IMR-90 (cell line): ENCODE data around the gene CTDP1. TPM values are rescaled to one million over a fixed set of nuclear protein-coding genes. Genes with fewer than 3 reads are reported as not detected.

Experiments used
- ATAC-seq: fragments of 200-7000 bp; cut with Tn5 transposase; 2 replicates; pipeline ENCODE4 v1.9.1; 2020; ENCODE audit warnings: low read depth, mild to moderate bottlenecking, moderate library complexity
- BruUV-seq: library from RNA; stranded (reverse); fragments of 400-500 nt; replicated peaks from 2 replicates; lab custom pipeline; 2021; lab: Mats Ljungman, UMichigan
- CTCF ChIA-PET: fragments of 300-600 bp; formaldehyde crosslinking; extraction: SDS; loops from one replicate; lab custom pipeline; 2021; ENCODE audit warnings: antibody characterized with exemption; lab: Yijun Ruan, JAX
- POLR2A ChIA-PET: fragments of 300-600 bp; sonication (Branson Sonifier 250); formaldehyde crosslinking; loops from one replicate; lab custom pipeline; 2022; ENCODE audit warnings: antibody characterized with exemption; ENCODE audit not compliant: unreplicated experiment; lab: Charles Lee
- DNase-seq: peaks from one replicate; pipeline ENCODE4 v3.0.0; 2013
- H2AFZ ChIP-seq: replicated peaks from 2 replicates; pipeline ENCODE3; 2013; ENCODE audit warnings: low read length, mild to moderate bottlenecking; ENCODE audit not compliant: poor library complexity
- H2AK5ac ChIP-seq: 2 replicates; pipeline ENCODE4 v1.6.1; 2013; ENCODE audit warnings: low read depth, low read length, inconsistent platforms
- H2AK9ac ChIP-seq: replicated peaks from 2 replicates; pipeline ENCODE3; 2013; ENCODE audit warnings: mild to moderate bottlenecking, low read depth, low read length, moderate library complexity; ENCODE audit not compliant: poor library complexity
- H2BK120ac ChIP-seq: 2 replicates; pipeline ENCODE4 v1.6.1; 2013; ENCODE audit warnings: low read depth, low read length, inconsistent platforms
- H2BK15ac ChIP-seq: 3 replicates; pipeline ENCODE4 v1.6.1; 2013; ENCODE audit warnings: low read depth, low read length, inconsistent platforms
- H2BK20ac ChIP-seq: 2 replicates; pipeline ENCODE4 v1.6.1; 2013; ENCODE audit warnings: low read depth, mild to moderate bottlenecking, inconsistent platforms, low read length, moderate library complexity
- H2BK5ac ChIP-seq: 2 replicates; pipeline ENCODE4 v1.6.1; 2013; ENCODE audit warnings: mild to moderate bottlenecking, low read depth, low read length, inconsistent platforms; ENCODE audit not compliant: poor library complexity, severe bottlenecking
- H3K14ac ChIP-seq: replicated peaks from 2 replicates; pipeline ENCODE4 v1.6.1; 2013; ENCODE audit warnings: low read depth, low read length, inconsistent platforms
- H3K18ac ChIP-seq: 2 replicates; pipeline ENCODE4 v1.6.1; 2013; ENCODE audit warnings: low read depth, low read length, control low read depth
- H3K23ac ChIP-seq: 2 replicates; pipeline ENCODE4 v1.6.1; 2013; ENCODE audit warnings: low read depth, low read length, inconsistent platforms
- H3K27ac ChIP-seq: 2 replicates; pipeline ENCODE4 v1.5.1; 2013; ENCODE audit warnings: mild to moderate bottlenecking, control low read depth, low read length; ENCODE audit not compliant: insufficient read depth
- H3K27me3 ChIP-seq: 2 replicates; pipeline ENCODE4 v1.6.1; 2013; ENCODE audit warnings: low read length; ENCODE audit not compliant: control insufficient read depth, insufficient read depth
- H3K36me3 ChIP-seq: 2 replicates; pipeline ENCODE4 v1.6.1; 2013; ENCODE audit warnings: low read length, mixed read lengths; ENCODE audit not compliant: control insufficient read depth, insufficient read depth
- H3K4ac ChIP-seq: 2 replicates; pipeline ENCODE4 v1.6.1; 2013; ENCODE audit warnings: low read depth, low read length, inconsistent platforms
- H3K4me1 ChIP-seq: 2 replicates; pipeline ENCODE4 v1.6.1; 2013; ENCODE audit warnings: low read length, mixed read lengths; ENCODE audit not compliant: control insufficient read depth, insufficient read depth
- H3K4me2 ChIP-seq: 2 replicates; pipeline ENCODE4 v1.6.1; 2013; ENCODE audit warnings: low read depth, mild to moderate bottlenecking, control low read depth, low read length, moderate library complexity
- H3K4me3 ChIP-seq: 2 replicates; pipeline ENCODE4 v1.5.1; 2013; ENCODE audit warnings: low read depth, mild to moderate bottlenecking, control low read depth, low read length, moderate library complexity; ENCODE audit not compliant: insufficient read depth
- H3K56ac ChIP-seq: 2 replicates; pipeline ENCODE4 v1.6.1; 2013; ENCODE audit warnings: low read length, inconsistent platforms; ENCODE audit not compliant: insufficient read depth; ENCODE audit errors: extremely low read depth
- H3K79me1 ChIP-seq, 2 experiments: 2 replicates each; pipeline ENCODE4 v1.6.1; 2013; ENCODE audit warnings: low read length in 2 of 2, inconsistent platforms in 1 of 2, low read depth in 1 of 2
- H3K9ac ChIP-seq: 2 replicates; pipeline ENCODE4 v1.6.1; 2013; ENCODE audit warnings: low read depth, low read length, control low read depth
- H3K9me1 ChIP-seq: 2 replicates; pipeline ENCODE4 v1.6.1; 2013; ENCODE audit warnings: low read length, inconsistent platforms; ENCODE audit not compliant: insufficient read depth
- H3K9me3 ChIP-seq: 2 replicates; pipeline ENCODE4 v1.6.1; 2013; ENCODE audit warnings: low read length; ENCODE audit not compliant: control insufficient read depth, insufficient read depth
- H4K20me1 ChIP-seq: 2 replicates; pipeline ENCODE4 v1.6.1; 2013; ENCODE audit warnings: low read length, inconsistent platforms; ENCODE audit not compliant: insufficient read depth
- H4K5ac ChIP-seq: 2 replicates; pipeline ENCODE4 v1.6.1; 2013; ENCODE audit warnings: mild to moderate bottlenecking, low read depth, low read length, control low read depth
- H4K8ac ChIP-seq, 2 experiments: 2 replicates each; pipeline ENCODE4 v1.6.1; 2013; ENCODE audit warnings: low read depth in 2 of 2, low read length in 2 of 2, control low read depth in 1 of 2, inconsistent platforms in 1 of 2
- H4K91ac ChIP-seq: 2 replicates; pipeline ENCODE4 v1.6.1; 2013; ENCODE audit warnings: low read depth, low read length, inconsistent platforms; ENCODE audit not compliant: insufficient read depth
- BHLHE40 ChIP-seq: fragments of 150-350 bp; IDR thresholded peaks from 2 replicates; pipeline ENCODE4 v1.6.1; 2016; ENCODE audit warnings: mild to moderate bottlenecking, low read depth, low read length
- CEBPB ChIP-seq: IDR thresholded peaks from 2 replicates; pipeline ENCODE4 v1.6.1; 2012; ENCODE audit warnings: low read depth, low read length, improper control_type of control experiment
- CHD1 ChIP-seq: IDR thresholded peaks from 2 replicates; pipeline ENCODE4 v1.6.1; 2012; ENCODE audit warnings: low read depth, low read length, improper control_type of control experiment
- CTCF ChIP-seq: conservative IDR thresholded peaks from 2 replicates; pipeline ENCODE4 v1.5.1; 2012; ENCODE audit warnings: mild to moderate bottlenecking, low read depth, low read length, improper control_type of control experiment
- ELK1 ChIP-seq: fragments of 150-350 bp; IDR thresholded peaks from 2 replicates; pipeline ENCODE4 v1.6.1; 2016; ENCODE audit warnings: low read depth, mild to moderate bottlenecking, low read length, moderate library complexity, borderline replicate concordance
- FOS ChIP-seq: fragments of 150-350 bp; IDR thresholded peaks from 2 replicates; pipeline ENCODE4 v1.6.1; 2016; ENCODE audit warnings: low read depth, low read length
- MAZ ChIP-seq: IDR thresholded peaks from 2 replicates; pipeline ENCODE4 v1.6.1; 2012; ENCODE audit warnings: low read depth, mild to moderate bottlenecking, low read length, improper control_type of control experiment, moderate library complexity, borderline replicate concordance
- MXI1 ChIP-seq: IDR thresholded peaks from 2 replicates; pipeline ENCODE4 v1.6.1; 2012; ENCODE audit warnings: low read depth, mild to moderate bottlenecking, low read length, moderate library complexity, borderline replicate concordance
- NFE2L2 ChIP-seq: fragments of 150-350 bp; IDR thresholded peaks from 2 replicates; pipeline ENCODE4 v1.6.1; 2016; ENCODE audit warnings: low read depth, mild to moderate bottlenecking, low read length
- POLR2A ChIP-seq: IDR thresholded peaks from 2 replicates; pipeline ENCODE4 v1.6.1; 2012; ENCODE audit warnings: mild to moderate bottlenecking, low read depth, low read length
- RAD21 ChIP-seq: IDR thresholded peaks from 2 replicates; pipeline ENCODE4 v1.6.1; 2012; ENCODE audit warnings: low read length, improper control_type of control experiment
- RCOR1 ChIP-seq: IDR thresholded peaks from 2 replicates; pipeline ENCODE4 v1.6.1; 2012; ENCODE audit warnings: mild to moderate bottlenecking, low read length, improper control_type of control experiment; ENCODE audit not compliant: insufficient replicate concordance
- RFX5 ChIP-seq: IDR thresholded peaks from 2 replicates; pipeline ENCODE4 v1.8.0; 2012; ENCODE audit warnings: low read depth, mild to moderate bottlenecking, low read length, moderate library complexity
- USF2 ChIP-seq: fragments of 150-350 bp; IDR thresholded peaks from 2 replicates; pipeline ENCODE4 v1.6.1; 2017; ENCODE audit warnings: mild to moderate bottlenecking, antibody characterized with exemption, low read length, low read depth
- WGBS, 2 experiments: methylation state at CpG; one replicate each; pipeline versions ENCODE4 v1.1.5 to v1.1.7; 2013; ENCODE audit warnings: missing lambda C conversion rate in 2 of 2; ENCODE audit not compliant: insufficient read length in 1 of 2; ENCODE audit errors: extremely low coverage in 2 of 2; 5-methylcytosine and 5-hydroxymethylcytosine counted together
- dilution Hi-C: fragments of 300-500 bp; cut with HindIII; formaldehyde crosslinking; loops from one replicate; pipeline ENCODE4 v1.14.3; 2018; ENCODE audit warnings: low sequenced_read_pairs; ENCODE audit not compliant: unreplicated experiment
- in situ Hi-C: fragments of 300-500 bp; cut with MboI; formaldehyde crosslinking; loops from 3 replicates; pipeline ENCODE4 v1.14.3; 2019; ENCODE audit warnings: low sequenced_read_pairs, inconsistent platforms, mixed read lengths
- intact Hi-C: fragments of 100-400 bp; cut with micrococcal nuclease; formaldehyde crosslinking; loops from 2 replicates; pipeline ENCODE4 v1.10.0; 2022
- polyA plus RNA-seq, 3 experiments: library from polyadenylated mRNA; depleted of rRNA; stranded (reverse); fragments of >200 nt; gene quantifications; 2 replicates each; pipeline ENCODE4 v1.2.3, GENCODE V29; 2012; ENCODE audit warnings: low replicate concordance in 1 of 3
- total RNA-seq: library from RNA; depleted of rRNA; stranded (reverse); fragments of >200 nt; gene quantifications from 2 replicates; pipeline ENCODE4 v1.2.3, GENCODE V29; 2012

Gene CTDP1
- total and polyA plus RNA-seq, 2 of the 4 experiments (the other 2 are of a cell fraction), result 13.4 to 17.6 TPM

- no peaks in the 10 kb centered on the region; the same call in 1 of the 2 replicates for H3K9me1 ChIP-seq
- no peak overlapping the region for H2AK5ac ChIP-seq
- H3K14ac ChIP-seq, result no peak overlapping the region
- in situ Hi-C loops (no loop called here), intact Hi-C loops (no loop called here), dilution Hi-C loops (no loop called here)
- H3K4ac ChIP-seq, result no peak overlapping the region
- no peak overlapping the region for H3K4me3 ChIP-seq
- H2BK15ac ChIP-seq, result no peak overlapping the region
- no peak for TF ChIP-seq CHD1
- no peak for TF ChIP-seq ELK1
- no peak for TF ChIP-seq BHLHE40
- no peak for TF ChIP-seq MXI1
- no peak for TF ChIP-seq RCOR1
- no peak for TF ChIP-seq NFE2L2
- no peak for TF ChIP-seq RFX5
- TF ChIP-seq CTCF, result no peak
- no peak for TF ChIP-seq MAZ
- no peak for TF ChIP-seq USF2
- TF ChIP-seq CEBPB, result no peak
- no peak for TF ChIP-seq RAD21
- no peak for TF ChIP-seq POLR2A
- TF ChIP-seq FOS, result no peak
- H4K5ac ChIP-seq, result no peak overlapping the region
- H3K36me3 ChIP-seq, result peaks cover 59% of the 10 kb centered on the region
- peaks cover 19 to 22% of the 10 kb centered on the region in 2 experiments; a peak in 3 of 4 replicates for H3K79me1 ChIP-seq
- DNase-seq (no peak), ATAC-seq (no peak)
- no peak overlapping the region for H2BK5ac ChIP-seq
- POLR2A ChIA-PET, result no interaction called here
- no TSS peak for BruUV-seq
- H2BK120ac ChIP-seq, result no peak overlapping the region
- H3K9me3 ChIP-seq, result peaks cover 11% of the 10 kb centered on the region; the same call in 1 of the 2 replicates
- H3K23ac ChIP-seq, result no peak overlapping the region
- H3K4me2 ChIP-seq, result no peak overlapping the region
- no peaks in the 10 kb centered on the region for H4K20me1 ChIP-seq
- no peak overlapping the region for H4K8ac ChIP-seq
- no peak overlapping the region for H3K56ac ChIP-seq
- no peak overlapping the region for H2AFZ ChIP-seq
- H4K91ac ChIP-seq, result no peak overlapping the region
- no peak overlapping the region for H3K9ac ChIP-seq
- no peak overlapping the region for H2AK9ac ChIP-seq
- no peak overlapping the region for H2BK20ac ChIP-seq
- 92% methylated on average over 9 of the region's 17 CpGs; no CpG with 5 or more reads in 1 of the 2 experiments for WGBS, 2 experiments
- H3K18ac ChIP-seq, result no peak overlapping the region
- H3K4me1 ChIP-seq, result no peaks in the 10 kb centered on the region
- no peaks in the 10 kb centered on the region for H3K27me3 ChIP-seq
- H3K27ac ChIP-seq, result no peak overlapping the region
- CTCF ChIA-PET, result no interaction called here
These were observed 57.8 kb downstream of the CTDP1 start for GRCh38 chr18:79737426-79737825.
